Astrocyte (in vitro differentiated cells and primary cell): ENCODE data around the gene MYLIP.

ENCODE experiments used
- CTCF ChIP-seq: IDR thresholded peaks from 2 replicates; pipeline ENCODE4 v1.5.1; 2011; ENCODE audit warnings: low read depth, mild to moderate bottlenecking, inconsistent platforms, low read length, moderate library complexity; ENCODE audit not compliant: insufficient read depth
- EZH2 ChIP-seq: IDR thresholded peaks from 2 replicates; pipeline ENCODE4 v1.6.1; 2012; ENCODE audit warnings: mild to moderate bottlenecking, low read length, inconsistent platforms; ENCODE audit not compliant: insufficient read depth

- no peak for TF ChIP-seq EZH2
- TF ChIP-seq CTCF = no peak
Observed at GRCh38 chr6:16136091-16136490, 7.2 kb downstream of the MYLIP start.
